Stimulated activated naive CD4-positive, alpha-beta T cell (primary cell): ENCODE data around the gene THRSP.
A peak's percentile ranks its signal among the peaks of the same experiment; 100 is the strongest.
"Not testable (repeated sequence)": the region's sequence is repeated elsewhere in the genome, so short reads cannot be mapped to it uniquely, and the experiment has no call there.

Source experiments
- DNase-seq, 6 experiments: peaks; one replicate each; lab custom pipeline; 2025; lab: John Stamatoyannopoulos, UW

THRSP gene

GRCh38 chr11:78039391-78039918 lies 24.2 kb upstream of the THRSP start:
- DNase-seq = no peak

GRCh38 chr11:78039919-78040671 lies 23.6 kb upstream of the THRSP start:
- no peak for DNase-seq

DNA sequence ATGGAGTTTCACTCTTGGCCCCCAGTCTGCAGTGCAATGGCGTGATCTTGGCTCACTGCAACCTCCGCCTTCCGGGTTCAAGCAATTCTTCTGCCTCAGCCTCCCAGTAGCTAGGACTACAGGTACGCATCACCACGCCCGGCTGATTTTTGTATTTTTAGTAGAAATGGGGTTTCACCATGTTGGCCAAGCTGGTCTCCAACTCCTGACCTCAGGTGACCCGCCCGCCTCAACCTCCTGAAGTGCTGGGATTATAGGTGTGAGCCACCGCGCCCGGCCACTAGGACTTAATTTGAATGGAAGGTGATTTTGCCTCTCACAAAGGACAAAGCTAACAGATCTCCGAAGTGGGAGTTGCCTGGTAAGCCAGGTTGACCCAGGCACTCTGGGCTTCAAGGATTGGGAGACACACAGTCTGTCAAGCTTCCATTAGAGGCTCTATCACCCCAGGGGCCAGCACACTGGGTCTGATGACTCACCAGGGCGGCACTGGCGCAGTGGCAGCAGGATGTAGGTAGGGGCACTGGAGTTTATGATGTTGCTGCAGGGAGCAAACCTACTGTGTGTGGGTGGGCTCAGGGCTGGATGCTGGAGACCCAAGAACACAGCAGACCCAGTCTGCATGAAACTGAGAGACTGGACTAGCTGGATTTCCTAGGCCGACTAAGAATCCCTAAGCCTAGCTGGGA lies 22.8 kb upstream of the THRSP start:
- DNase-seq = no peak

DNA sequence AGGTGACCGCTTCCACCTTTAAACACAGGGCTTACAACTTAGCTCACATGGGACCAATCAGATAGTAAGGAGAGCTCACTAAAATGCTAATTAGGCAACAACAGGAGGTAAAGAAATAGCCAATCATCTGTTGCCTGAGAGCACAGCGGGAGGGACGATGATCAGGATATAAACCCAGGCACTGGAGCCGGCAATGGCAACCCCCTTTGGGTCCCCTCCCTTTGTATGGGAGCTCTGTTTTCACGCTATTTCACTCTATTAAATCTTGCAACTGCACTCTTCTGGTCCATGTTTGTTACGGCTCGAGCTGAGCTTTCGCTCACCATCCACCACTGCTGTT lies 22.3 kb upstream of the THRSP start:
- not testable (repeated sequence) for DNase-seq

- no peak for DNase-seq
These were observed 21.7 kb upstream of the THRSP start for GRCh38 chr11:78041843-78042440.

DNA sequence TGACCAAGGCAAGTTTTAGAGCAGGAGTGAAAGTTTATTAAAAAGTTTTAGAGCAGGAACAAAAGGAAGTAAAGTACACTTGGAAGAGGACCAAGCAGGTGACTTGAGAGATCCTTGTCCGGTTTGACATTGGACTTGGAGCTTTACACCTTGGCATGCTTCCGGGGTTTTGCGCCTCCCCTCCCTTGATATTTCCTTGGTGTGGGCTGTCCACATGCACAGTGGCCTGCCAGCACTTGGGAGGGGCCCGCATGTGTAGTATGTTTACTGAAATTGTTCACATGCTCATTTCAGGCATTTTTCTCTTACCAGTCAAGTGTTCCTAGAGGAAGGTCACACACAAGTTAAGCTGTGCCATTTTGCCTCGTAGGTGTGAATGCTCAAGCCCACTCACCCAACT lies 19.0 kb upstream of the THRSP start:
- no peak for DNase-seq

GRCh38 chr11:78045851-78046485 lies 17.7 kb upstream of the THRSP start:
- DNase-seq = peak; percentile 60 to 88 (median 73)

DNA sequence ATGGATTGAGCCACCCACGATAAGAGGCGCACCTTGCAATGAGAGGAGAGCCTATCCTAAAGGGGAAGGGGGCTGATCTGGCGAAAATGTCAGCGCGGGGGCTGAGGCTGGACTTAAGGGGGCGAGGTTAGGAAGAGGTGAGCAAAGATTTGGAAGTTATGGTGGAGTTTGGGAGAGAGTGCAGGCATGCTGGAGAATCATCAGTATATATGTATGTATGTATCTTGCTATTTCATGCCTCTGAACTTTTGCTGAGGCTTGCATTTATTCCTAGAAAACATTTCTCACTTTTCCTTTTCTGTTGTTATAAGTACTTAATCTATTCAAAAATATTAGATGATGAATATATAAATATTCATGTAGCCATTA lies 17.2 kb upstream of the THRSP start:
- DNase-seq = no peak

DNA sequence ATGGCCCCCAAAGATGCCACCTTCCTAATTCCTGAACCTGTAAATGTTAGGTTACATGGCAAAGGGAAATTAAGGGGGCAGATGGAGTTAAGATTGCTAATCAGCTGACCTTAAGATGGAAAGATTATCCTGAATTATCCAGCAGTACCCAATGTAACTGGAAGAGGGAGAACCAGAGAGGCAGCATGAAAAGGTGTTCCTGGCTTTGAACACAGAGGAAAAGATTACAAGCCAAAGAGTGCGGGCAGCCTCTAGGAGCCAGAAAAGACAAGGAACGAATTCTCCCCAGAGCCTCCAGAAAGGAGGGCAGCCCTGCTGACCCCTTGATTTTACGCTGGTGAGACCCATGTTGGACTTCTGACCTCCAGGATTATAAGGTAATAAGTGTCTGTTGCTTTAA lies 15.1 kb upstream of the THRSP start:
- no peak for DNase-seq

- DNase-seq = no peak
These were observed 14.3 kb upstream of the THRSP start for GRCh38 chr11:78049348-78049747.

GRCh38 chr11:78050964-78051831 lies 12.5 kb upstream of the THRSP start:
- DNase-seq = no peak

DNA sequence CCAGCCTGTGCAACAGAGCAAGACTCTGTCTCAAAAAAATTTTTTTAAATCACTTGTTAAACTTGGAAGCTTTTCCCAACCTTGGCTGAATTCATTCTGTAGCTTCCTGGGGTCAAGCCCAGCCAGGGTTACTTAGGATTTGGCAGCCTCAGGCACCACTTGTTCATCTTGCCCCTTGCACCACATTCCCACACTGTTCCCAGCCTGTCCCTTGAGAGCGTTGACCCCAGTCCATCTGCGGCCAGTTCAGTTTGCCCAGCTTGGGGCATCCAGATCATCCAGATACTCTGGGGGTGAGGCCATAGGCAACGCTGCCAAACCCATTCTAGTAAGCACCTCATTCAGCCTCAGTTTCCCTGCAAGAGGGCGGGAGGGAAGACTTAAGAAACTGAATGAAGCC lies 8.7 kb upstream of the THRSP start:
- DNase-seq = no peak

DNA sequence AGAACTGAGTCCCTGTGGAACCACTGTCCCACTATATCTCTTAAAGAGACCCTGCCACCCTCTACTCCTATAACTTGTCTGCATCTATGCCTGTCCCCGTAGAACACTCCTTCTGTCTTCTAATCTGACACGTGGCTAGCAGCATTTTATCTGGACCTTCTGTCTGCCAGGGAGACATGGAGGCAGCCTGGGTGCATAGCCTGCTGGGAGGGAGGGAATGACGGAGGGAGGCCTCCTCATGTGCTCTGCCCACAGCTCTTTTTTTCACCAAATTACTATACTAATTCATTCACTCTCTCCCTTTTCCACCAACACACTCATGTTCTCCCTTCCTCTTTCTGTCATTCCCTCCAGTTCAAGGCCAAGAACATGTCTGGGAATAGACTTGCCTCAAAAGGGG lies 7.6 kb upstream of the THRSP start:
- no peak for DNase-seq

- DNase-seq = no peak
These were observed 6.1 kb upstream of the THRSP start for GRCh38 chr11:78057462-78058055.

- not testable (repeated sequence) for DNase-seq
These were observed 3.8 kb upstream of the THRSP start for GRCh38 chr11:78059749-78060328.

DNA sequence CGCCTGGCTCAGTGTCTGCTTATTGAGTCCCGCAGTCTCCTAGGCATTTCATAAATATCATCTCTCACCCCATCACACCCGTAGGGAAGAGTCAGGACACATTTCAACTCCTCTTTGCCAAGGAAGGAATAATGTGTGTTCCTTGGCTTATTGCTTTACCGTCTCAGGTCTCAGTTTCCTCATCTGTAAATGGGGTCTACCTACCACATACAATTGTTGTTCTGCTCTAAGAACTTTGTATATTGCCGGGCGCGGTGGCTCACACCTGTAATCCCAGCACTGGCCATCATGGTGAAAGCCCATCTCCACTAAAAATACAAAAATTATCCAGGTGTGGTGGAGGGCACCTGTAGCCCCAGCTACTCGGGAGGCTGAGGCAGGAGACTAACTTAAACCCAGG lies 3.1 kb upstream of the THRSP start:
- DNase-seq = no peak

DNA sequence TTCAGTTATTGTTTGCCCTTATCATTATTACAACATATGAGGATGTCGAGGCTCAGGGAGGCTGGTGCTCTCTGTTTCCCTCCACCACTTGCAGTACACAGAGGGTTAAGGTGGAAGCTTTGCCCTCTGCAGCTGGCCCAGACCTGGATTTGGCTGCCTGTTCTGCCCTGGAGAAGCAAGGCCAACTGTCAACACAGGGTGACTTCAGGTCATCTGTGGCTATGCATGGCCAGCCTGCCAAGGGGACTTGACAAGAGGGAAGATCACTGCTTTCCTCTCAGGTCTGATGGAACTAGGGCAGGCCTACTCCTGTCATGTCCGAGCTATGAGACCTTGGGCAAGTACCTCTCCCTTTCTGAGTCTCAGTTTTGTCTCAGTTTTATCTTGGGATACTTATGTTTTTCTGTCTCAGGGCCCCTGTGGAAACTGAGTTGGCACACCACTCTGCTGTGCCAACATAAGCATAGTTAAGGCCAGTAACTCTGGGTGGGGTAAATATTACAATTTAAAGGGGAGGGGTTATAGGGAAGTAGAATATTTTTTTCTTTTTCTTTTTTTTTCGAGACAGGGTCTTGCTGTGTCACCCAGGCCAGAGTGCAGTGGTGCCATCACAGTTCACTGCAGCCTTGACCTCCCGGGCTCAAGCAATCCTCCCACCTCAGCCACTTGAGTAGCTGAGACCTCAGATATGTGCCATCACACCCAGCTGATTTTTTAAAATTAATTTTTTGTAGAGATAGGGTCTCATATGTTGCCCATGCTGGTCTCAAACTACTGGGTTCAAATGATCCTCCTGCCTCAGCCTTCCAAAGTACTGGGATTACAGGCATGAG lies 2.4 kb upstream of the THRSP start:
- DNase-seq = no peak

DNA sequence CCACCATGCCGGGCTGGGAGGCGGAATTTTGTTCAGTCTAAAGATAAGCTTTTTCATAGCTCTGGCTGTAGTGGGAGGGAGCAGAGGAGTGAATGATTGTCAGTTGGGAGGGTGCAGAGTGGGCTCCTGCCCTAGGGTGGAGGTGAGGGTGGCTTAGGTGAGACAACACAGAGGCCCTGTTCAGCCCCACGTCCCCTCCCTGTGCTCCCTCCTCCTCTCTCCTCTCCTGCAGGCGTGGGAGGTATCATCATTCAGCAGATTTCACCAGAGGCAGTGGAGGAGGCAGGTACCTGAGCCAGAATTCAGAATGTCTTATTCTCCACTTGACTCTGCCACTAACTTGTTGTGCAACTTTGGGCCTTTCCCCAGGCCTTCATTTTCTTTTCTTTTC lies 1.7 kb upstream of the THRSP start:
- DNase-seq = no peak

- DNase-seq = no peak
These were observed 990 bp upstream of the THRSP start for GRCh38 chr11:78062671-78063070.

DNA sequence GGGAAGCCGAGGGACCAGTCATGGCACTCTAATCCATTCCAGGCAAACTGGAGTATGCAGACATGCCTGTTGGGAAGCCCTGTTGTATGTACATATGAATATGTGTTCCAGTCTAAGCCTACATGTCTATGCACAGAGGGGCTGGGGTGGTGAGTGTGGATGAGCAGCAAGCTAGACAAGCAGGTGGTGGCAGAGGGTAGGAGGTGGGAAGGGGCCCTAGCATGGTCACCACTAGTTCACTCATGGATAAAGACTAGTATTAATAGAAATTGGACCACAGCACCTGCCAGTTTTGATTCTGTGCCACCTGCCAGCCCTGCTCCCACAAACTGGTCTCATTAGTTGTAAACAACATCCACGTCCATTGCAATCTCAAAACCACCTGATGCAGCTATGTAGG lies 1.5 kb downstream of the THRSP start:
- no peak for DNase-seq
